OCI-LY3 (cell line): Measurements from ENCODE around the gene CLK2.

Experiments used
- H2AFZ ChIP-seq: fragments of 200-600, 300-600 bp; shearing (Covaris generic); 2 replicates; pipeline ENCODE4 v1.6.0; 2014; ENCODE audit warnings: antibody characterized with exemption, low read depth, low read length
- H3K27ac ChIP-seq: fragments of 200-600, 300-600 bp; sonication (generic); 2 replicates; pipeline ENCODE4 v1.5.1; 2014; ENCODE audit warnings: mild to moderate bottlenecking, low read length, moderate library complexity, mixed read lengths
- H3K27me3 ChIP-seq: fragments of 200-600, 300-600 bp; sonication (generic); 2 replicates; pipeline ENCODE4 v1.6.1; 2014; ENCODE audit warnings: low read depth, low read length, mixed read lengths
- H3K36me3 ChIP-seq: fragments of 200-600, 300-600 bp; sonication (generic); replicated peaks from 2 replicates; pipeline ENCODE3; 2014; ENCODE audit warnings: low read depth, low read length, mixed read lengths
- H3K4me1 ChIP-seq: fragments of 300-600, 200-600 bp; sonication (generic); 2 replicates; pipeline ENCODE4 v1.6.1; 2014; ENCODE audit warnings: low read length, mixed read lengths
- H3K4me2 ChIP-seq: fragments of 200-600, 300-600 bp; sonication (generic); 2 replicates; pipeline ENCODE4 v1.6.1; 2014; ENCODE audit warnings: low read length, mixed read lengths
- H3K4me3 ChIP-seq: fragments of 300-600, 200-600 bp; sonication (generic); 2 replicates; pipeline ENCODE4 v1.5.1; 2014; ENCODE audit warnings: antibody characterized with exemption, mild to moderate bottlenecking, low read length, moderate library complexity
- H3K79me2 ChIP-seq: fragments of 300-600, 200-600 bp; shearing (Covaris generic); 2 replicates; pipeline ENCODE4 v1.6.1; 2014; ENCODE audit warnings: mild to moderate bottlenecking, low read length, mixed read lengths
- H3K9ac ChIP-seq: fragments of 300-600, 200-600 bp; shearing (Covaris generic); 2 replicates; pipeline ENCODE4 v1.6.0; 2014; ENCODE audit warnings: mild to moderate bottlenecking, low read length, moderate library complexity
- H3K9me3 ChIP-seq: fragments of 200-600, 300-600 bp; shearing (Covaris generic); 2 replicates; pipeline ENCODE4 v1.6.1; 2014; ENCODE audit warnings: low read length, mixed read lengths; ENCODE audit not compliant: insufficient read depth
- H4K20me1 ChIP-seq: fragments of 200-600, 300-600 bp; sonication (generic); 2 replicates; pipeline ENCODE4 v1.6.1; 2016; ENCODE audit warnings: low read length, mixed read lengths; ENCODE audit not compliant: insufficient read depth
- EZH2phosphoT487 ChIP-seq: fragments of 200-600 bp; shearing (Covaris generic); IDR thresholded peaks from 2 replicates; pipeline ENCODE4 v1.6.1; 2018; ENCODE audit warnings: antibody characterized with exemption, mixed run types, low read depth
- TF ChIP-seq, protein P1 (sequence below): fragments of 200-600, 300-600 bp; sonication (generic); IDR thresholded peaks from 2 replicates; pipeline ENCODE4 v1.5.1; 2014; ENCODE audit warnings: antibody characterized with exemption, low read length, low read depth

CLK2 gene

DNA sequence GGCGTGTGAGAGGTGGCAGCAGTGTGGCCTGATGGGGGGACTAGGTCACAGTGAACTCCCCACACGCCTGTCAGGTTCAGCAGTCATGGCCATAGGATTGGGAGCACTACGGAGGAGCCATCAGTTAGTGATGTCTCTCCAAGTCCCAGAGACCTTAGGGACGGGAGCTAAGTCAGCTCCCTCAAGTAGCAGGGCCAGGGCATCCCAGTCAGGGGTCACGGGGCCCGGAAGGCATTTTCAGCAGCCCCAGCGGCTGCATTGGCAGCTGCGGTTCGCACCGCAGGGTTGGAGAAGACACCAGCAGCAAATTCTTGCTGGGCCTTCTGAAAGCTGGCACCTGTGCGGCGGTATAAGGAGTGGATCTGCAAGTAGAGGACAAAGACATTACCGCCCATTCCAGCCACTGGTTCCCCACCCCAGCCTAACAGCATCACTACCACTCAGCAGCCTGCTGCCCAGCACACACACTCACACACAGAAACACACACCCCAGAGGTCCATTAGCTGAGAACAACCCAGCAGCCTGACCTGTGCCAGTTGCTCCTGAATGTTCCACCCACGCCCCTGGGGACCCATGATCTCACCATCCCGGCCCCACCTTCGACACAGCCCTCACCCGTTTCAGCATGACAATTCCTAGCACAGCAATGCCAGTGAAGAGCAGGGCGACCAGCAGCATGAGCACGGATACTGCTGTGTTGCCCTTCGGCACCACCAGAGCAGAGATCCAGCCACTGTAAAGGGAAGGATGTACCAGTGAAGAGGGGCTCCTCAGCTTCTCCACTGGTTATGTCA is 17.0 kb downstream of the CLK2 start:
- Histone ChIP-seq H3K27ac (no peak overlapping the region), H3K9ac (no peak overlapping the region), H2AFZ (no peak overlapping the region)

DNA sequence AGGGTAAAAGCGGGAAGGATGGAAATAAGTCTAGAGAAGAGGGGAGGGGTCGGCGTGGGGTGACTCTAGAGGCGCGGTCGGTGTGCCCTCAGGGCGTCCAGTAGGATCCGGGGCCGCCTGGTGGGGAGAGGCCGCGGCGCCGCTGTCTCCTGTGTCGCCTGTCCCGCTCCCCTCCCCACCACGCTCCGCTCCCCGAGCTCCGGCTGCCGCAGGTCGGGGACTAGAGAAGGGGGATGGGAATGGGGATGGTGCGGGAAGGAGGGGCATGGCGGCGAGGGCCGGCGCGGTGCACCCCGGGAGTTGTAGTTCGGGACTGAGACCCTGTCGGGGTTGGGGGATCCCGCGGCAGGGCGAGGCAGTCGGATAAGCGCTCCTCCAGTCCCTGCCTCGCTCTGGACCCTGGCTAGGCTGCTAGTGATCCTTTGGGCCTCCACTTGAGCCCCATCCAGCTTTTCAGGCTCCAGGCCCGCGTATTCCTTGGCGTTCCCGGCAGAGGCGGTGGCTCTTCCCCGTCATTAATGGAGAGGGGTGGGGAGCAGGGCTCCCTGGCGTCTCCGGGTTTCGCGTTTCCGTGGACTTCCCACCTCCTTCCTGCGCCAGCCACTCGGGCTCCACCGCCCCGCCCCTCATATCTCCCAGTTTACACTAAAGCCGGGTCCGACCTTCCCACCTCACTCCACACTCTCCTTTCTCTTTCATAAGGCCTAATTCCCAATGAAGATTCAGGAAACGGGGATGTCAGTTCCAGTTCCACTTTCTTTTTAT is 17.9 kb downstream of the CLK2 start, which contains the start of gene ENTREP3:
Gene ENTREP3, minus strand, starts transcription at position 241 of the 765 bp plus-strand sequence. CDS start 606 bp downstream, outside the sequence.
- peaks cover 18% of the 10 kb centered on the region for H3K4me1 ChIP-seq
- H3K9me3 ChIP-seq = no peaks in the 10 kb centered on the region
- peak within 1 kb of the TSS; percentile 3; the same call in 1 of the 2 replicates for H2AFZ ChIP-seq
- peak within 1 kb of the TSS; percentile 89 for H3K4me2 ChIP-seq
- H4K20me1 ChIP-seq = no peaks in the 10 kb centered on the region
- H3K27ac ChIP-seq = peak within 1 kb of the TSS; percentile 13
- TF ChIP-seq EZH2phosphoT487 = no peak
- TF ChIP-seq, protein P1, sequence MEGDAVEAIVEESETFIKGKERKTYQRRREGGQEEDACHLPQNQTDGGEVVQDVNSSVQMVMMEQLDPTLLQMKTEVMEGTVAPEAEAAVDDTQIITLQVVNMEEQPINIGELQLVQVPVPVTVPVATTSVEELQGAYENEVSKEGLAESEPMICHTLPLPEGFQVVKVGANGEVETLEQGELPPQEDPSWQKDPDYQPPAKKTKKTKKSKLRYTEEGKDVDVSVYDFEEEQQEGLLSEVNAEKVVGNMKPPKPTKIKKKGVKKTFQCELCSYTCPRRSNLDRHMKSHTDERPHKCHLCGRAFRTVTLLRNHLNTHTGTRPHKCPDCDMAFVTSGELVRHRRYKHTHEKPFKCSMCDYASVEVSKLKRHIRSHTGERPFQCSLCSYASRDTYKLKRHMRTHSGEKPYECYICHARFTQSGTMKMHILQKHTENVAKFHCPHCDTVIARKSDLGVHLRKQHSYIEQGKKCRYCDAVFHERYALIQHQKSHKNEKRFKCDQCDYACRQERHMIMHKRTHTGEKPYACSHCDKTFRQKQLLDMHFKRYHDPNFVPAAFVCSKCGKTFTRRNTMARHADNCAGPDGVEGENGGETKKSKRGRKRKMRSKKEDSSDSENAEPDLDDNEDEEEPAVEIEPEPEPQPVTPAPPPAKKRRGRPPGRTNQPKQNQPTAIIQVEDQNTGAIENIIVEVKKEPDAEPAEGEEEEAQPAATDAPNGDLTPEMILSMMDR = no peak
- peak within 1 kb of the TSS; percentile 83 for H3K4me3 ChIP-seq
- no peaks in the 10 kb centered on the region for H3K27me3 ChIP-seq
- H3K36me3 ChIP-seq = peaks cover 24% of the 10 kb centered on the region
- peaks cover 8% of the 10 kb centered on the region for H3K79me2 ChIP-seq
- peak within 1 kb of the TSS; percentile 68 for H3K9ac ChIP-seq

More for the DNA sequence above, 17.0 kb downstream of the CLK2 start:
- peaks cover 25% of the 10 kb centered on the region for H3K36me3 ChIP-seq
- no peak overlapping the region for H3K4me2 ChIP-seq
- H3K79me2 ChIP-seq = peaks cover 17% of the 10 kb centered on the region
- H3K4me3 ChIP-seq = no peak overlapping the region
- H4K20me1 ChIP-seq = no peaks in the 10 kb centered on the region
- H3K4me1 ChIP-seq = peaks cover 20% of the 10 kb centered on the region
- no peaks in the 10 kb centered on the region for H3K27me3 ChIP-seq
- no peaks in the 10 kb centered on the region for H3K9me3 ChIP-seq
- no peak for TF ChIP-seq EZH2phosphoT487
- TF ChIP-seq, protein P1 = no peak

DNA sequence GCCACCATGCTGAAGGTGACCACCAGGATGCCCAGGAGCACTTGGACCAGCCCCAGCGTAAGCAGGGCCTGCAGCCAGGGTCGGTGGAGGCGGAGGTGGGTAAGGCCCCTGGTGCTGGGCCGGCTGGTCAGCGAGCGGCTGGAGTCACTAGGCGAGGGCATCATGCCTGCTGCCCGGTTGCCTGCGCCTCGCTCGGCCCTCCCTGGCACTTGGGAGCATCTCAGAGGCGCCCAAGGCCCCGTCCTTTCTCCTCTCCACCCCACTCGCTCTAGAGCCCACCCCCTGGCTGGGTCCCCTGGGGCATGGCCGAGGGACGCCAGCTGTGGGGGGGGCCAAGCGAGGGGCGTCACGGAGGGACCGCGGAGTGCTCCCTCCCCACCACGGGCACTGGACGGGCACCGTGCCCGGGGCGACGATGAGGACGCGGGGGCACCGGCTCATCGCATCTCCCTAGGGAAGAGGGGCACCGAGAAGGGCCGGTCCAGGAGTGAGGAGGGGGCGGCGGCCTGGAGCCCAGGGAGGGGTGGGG is 18.5 kb downstream of the CLK2 start:
- no peak for TF ChIP-seq EZH2phosphoT487
- TF ChIP-seq, protein P1 = no peak
- H3K27ac ChIP-seq = peak overlapping the region; percentile 13
- H2AFZ ChIP-seq = peak overlapping the region; percentile 3; the same call in 1 of the 2 replicates

More for the DNA sequence above, 18.5 kb downstream of the CLK2 start:
- Histone ChIP-seq H3K27me3 (no peaks in the 10 kb centered on the region), H3K9ac (peak overlapping the region; percentile 68), H3K36me3 (peaks cover 20% of the 10 kb centered on the region), H3K4me1 (peaks cover 20% of the 10 kb centered on the region), H4K20me1 (no peaks in the 10 kb centered on the region), H3K79me2 (peaks cover 5% of the 10 kb centered on the region; the same call in 1 of the 2 replicates), H3K9me3 (no peaks in the 10 kb centered on the region), H3K4me3 (peak overlapping the region; percentile 83), H3K4me2 (peak overlapping the region; percentile 89)
